RWPE1 (cell line): ENCODE measurements around the gene CYRIA.

ENCODE experiments used
- CTCF ChIA-PET: fragments of 350-600 bp; sonication (Branson Sonifier 250); formaldehyde crosslinking; extraction: SDS; loops from one replicate; lab custom pipeline; 2021; lab: Yijun Ruan, JAX
- POLR2A ChIA-PET: fragments of 400-600 bp; formaldehyde crosslinking; extraction: SDS; loops from one replicate; lab custom pipeline; 2020; ENCODE audit warnings: antibody characterized with exemption; ENCODE audit not compliant: low non-redundant PET; lab: Yijun Ruan, JAX
- DNase-seq: peaks from one replicate; pipeline ENCODE4 v3.0.0; 2012; ENCODE audit warnings: low spot score
- H3K27ac ChIP-seq: fragments of 450-650 bp; 2 replicates; pipeline ENCODE4 v1.5.1; 2017
- CTCF ChIP-seq: fragments of 450-650 bp; conservative IDR thresholded peaks from 2 replicates; pipeline ENCODE4 v1.5.1; 2017; ENCODE audit warnings: low read depth, mild to moderate bottlenecking

The CYRIA gene

DNA sequence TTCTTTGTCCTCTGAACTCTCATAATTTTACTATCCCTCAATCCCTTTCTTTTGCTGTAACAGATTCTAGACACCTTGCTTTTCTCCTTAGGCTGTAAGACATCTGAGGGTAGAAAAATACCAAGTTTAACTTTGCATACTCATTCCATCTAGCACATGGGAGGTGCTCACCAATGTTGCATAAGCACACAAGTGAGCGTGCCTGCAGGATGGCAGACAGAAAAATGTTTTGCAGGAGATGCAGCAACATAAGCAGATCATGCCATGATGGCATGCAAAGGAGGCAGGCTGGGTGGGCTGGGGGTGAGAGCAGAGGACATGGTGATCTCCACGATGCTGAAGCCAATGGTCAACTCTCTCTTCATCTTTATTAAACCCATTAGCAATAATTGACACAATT, 24.1 kb downstream of the CYRIA start:
- POLR2A ChIA-PET, result no interaction called here
- CTCF ChIA-PET, result no interaction called here

DNA sequence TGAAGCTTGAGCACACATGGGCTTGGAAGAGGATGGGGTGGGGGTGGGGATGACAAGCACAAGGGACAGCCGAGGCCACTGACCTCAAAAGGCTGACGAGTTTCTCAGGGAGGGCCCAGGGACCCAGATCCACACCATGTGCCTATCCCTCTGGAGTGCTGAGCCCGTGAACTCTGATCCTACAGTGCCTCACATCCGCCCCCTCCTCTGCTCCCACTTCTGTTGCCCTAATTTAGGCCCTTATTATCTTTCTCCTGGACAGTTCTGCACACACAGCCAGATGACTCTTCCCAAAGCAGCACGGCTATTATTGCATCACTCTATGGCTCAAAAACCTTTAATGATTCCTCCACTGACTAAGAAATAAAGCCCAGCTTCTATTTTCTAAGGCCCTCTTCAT, 24.8 kb downstream of the CYRIA start:
- ChIA-PET CTCF (no interaction called here), POLR2A (no interaction called here)

More for the DNA sequence above, 24.1 kb downstream of the CYRIA start:
- TF ChIP-seq CTCF, result no peak
- no peak for DNase-seq
- H3K27ac ChIP-seq, result no peak overlapping the region

GRCh38 chr2:16640001-16640700, 25.5 kb downstream of the CYRIA start:
- ChIA-PET POLR2A (no interaction called here), CTCF (no interaction called here)
- no peak for DNase-seq
- no peak overlapping the region for H3K27ac ChIP-seq
- TF ChIP-seq CTCF, result no peak

More for the DNA sequence above, 24.8 kb downstream of the CYRIA start:
- H3K27ac ChIP-seq, result no peak overlapping the region
- TF ChIP-seq CTCF, result no peak
- no peak for DNase-seq

GRCh38 chr2:16639431-16639830, 26.2 kb downstream of the CYRIA start:
- no peak for DNase-seq
- ChIA-PET CTCF (interaction anchor here (0.6 kb wide), 1 partner anchor 1391 kb away, joined by 3 read pairs; no protein-coding TSS in a partner anchor), POLR2A (no interaction called here)
- no peak overlapping the region for H3K27ac ChIP-seq
- TF ChIP-seq CTCF, result no peak

DNA sequence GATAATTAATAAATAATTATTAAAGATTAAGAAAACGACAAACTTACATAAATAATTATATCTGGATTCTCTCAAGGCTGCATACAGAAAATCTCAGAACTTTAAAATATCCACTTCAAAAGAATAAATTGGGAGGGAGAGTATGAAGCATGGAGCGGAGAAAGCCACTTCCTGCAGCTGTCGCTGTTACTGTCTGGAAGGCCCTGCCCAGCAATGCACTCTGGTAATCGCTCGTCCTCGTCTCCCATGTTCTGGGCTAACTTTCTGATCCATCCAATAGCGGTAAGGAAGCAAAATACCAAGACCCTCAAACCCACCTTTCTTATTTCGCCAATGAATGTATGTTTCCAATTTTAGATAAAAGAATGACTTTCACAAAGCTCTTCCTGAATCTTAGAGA, 26.7 kb downstream of the CYRIA start:
- H3K27ac ChIP-seq, result no peak overlapping the region
- ChIA-PET CTCF (interaction anchor here (0.6 kb wide), 1 partner anchor 1391 kb away, joined by 3 read pairs; no protein-coding TSS in a partner anchor), POLR2A (no interaction called here)
- no peak for TF ChIP-seq CTCF
- DNase-seq, result no peak

DNA sequence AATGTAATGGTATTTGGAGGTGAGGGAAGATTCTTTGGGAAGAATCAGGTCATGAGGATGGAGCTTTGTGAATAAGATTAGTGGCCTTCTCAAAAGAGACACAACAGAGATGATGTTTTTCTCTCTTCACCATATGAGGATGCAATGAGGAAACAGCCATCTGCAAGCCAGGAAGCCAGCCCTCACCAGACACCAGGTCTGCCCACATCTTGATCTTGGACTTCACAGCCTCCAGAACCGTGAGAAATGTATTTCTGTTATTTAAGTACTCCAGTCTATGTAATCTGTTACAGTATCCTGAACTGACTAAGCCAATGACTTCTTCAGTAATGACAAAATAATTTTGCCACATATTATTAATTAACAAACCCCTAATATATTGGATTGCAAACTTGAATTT, 28.3 kb downstream of the CYRIA start:
- TF ChIP-seq CTCF, result no peak
- CTCF ChIA-PET, result interaction anchor here (1.1 kb wide), 1 partner anchor 119 kb away, joined by 3 read pairs; no protein-coding TSS in a partner anchor
- no peak overlapping the region for H3K27ac ChIP-seq
- no peak for DNase-seq
- POLR2A ChIA-PET, result no interaction called here
